ENCODE data around the gene RAB40B. TPM values are rescaled to one million over a fixed set of nuclear protein-coding genes. Genes with fewer than 3 reads are reported as not detected.

Gene RAB40B
- total and polyA plus RNA-seq, 2 of the 13 experiments (the other 11 are each of a cell fraction or from before 2014, with no cell fraction given) = 6.2 to 6.5 TPM

- TF ChIP-seq, protein P1, sequence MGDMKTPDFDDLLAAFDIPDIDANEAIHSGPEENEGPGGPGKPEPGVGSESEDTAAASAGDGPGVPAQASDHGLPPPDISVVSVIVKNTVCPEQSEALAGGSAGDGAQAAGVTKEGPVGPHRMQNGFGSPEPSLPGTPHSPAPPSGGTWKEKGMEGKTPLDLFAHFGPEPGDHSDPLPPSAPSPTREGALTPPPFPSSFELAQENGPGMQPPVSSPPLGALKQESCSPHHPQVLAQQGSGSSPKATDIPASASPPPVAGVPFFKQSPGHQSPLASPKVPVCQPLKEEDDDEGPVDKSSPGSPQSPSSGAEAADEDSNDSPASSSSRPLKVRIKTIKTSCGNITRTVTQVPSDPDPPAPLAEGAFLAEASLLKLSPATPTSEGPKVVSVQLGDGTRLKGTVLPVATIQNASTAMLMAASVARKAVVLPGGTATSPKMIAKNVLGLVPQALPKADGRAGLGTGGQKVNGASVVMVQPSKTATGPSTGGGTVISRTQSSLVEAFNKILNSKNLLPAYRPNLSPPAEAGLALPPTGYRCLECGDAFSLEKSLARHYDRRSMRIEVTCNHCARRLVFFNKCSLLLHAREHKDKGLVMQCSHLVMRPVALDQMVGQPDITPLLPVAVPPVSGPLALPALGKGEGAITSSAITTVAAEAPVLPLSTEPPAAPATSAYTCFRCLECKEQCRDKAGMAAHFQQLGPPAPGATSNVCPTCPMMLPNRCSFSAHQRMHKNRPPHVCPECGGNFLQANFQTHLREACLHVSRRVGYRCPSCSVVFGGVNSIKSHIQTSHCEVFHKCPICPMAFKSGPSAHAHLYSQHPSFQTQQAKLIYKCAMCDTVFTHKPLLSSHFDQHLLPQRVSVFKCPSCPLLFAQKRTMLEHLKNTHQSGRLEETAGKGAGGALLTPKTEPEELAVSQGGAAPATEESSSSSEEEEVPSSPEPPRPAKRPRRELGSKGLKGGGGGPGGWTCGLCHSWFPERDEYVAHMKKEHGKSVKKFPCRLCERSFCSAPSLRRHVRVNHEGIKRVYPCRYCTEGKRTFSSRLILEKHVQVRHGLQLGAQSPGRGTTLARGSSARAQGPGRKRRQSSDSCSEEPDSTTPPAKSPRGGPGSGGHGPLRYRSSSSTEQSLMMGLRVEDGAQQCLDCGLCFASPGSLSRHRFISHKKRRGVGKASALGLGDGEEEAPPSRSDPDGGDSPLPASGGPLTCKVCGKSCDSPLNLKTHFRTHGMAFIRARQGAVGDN (CRISPR knock-in tag; IDR thresholded peaks at IDR 0.05) = peak; percentile 83
- TF ChIP-seq ARNTL (CRISPR knock-in tag; IDR thresholded peaks at IDR 0.05) (peak; percentile 87; the same call in 1 of the 2 replicates), ZNF331 (CRISPR knock-in tag; IDR thresholded peaks at IDR 0.05) (no peak; the same call in 1 of the 2 replicates), ZBTB40 (IDR thresholded peaks at IDR 0.05) (no peak), ZBTB40 (CRISPR knock-in tag; IDR thresholded peaks at IDR 0.05) (peak; percentile 69; the same call in 1 of the 2 replicates), ZNF503 (CRISPR knock-in tag; IDR thresholded peaks at IDR 0.05) (no peak), ZNF703 (CRISPR knock-in tag; IDR thresholded peaks at IDR 0.05; ENCODE audit: borderline replicate concordance) (0 out of 2 replicates have a peak, but pooled peaks have one; percentile 59)
Measured at GRCh38 chr17:82703935-82704865, 5.7 kb upstream of the RAB40B start (continued).
